DOHH2 (cell line): ENCODE data around the gene WLS.

Source experiments
- H3F3A ChIP-seq: fragments of 200-600 bp; sonication (generic), shearing (Covaris generic); 2 replicates; pipeline ENCODE4 v1.6.0; 2016; ENCODE audit warnings: antibody characterized with exemption, mild to moderate bottlenecking; ENCODE audit not compliant: control insufficient read depth, insufficient read depth
- H3K27ac ChIP-seq: fragments of 200-600 bp; sonication (generic); 2 replicates; pipeline ENCODE4 v1.5.1; 2014; ENCODE audit warnings: low read depth, mild to moderate bottlenecking, low read length, moderate library complexity
- H3K27me3 ChIP-seq: fragments of 200-600 bp; sonication (generic); 2 replicates; pipeline ENCODE4 v1.6.1; 2014; ENCODE audit warnings: mild to moderate bottlenecking, low read length, mixed read lengths; ENCODE audit not compliant: control insufficient read depth
- H3K36me3 ChIP-seq: fragments of 200-600 bp; sonication (generic); 2 replicates; pipeline ENCODE4 v1.6.1; 2014; ENCODE audit warnings: mild to moderate bottlenecking, low read length, moderate library complexity, mixed read lengths; ENCODE audit not compliant: control insufficient read depth
- H3K4me1 ChIP-seq: fragments of 200-600 bp; sonication (generic); 2 replicates; pipeline ENCODE4 v1.6.1; 2014; ENCODE audit warnings: mild to moderate bottlenecking, low read length, mixed read lengths; ENCODE audit not compliant: control insufficient read depth
- H3K4me2 ChIP-seq: fragments of 200-600 bp; sonication (generic); 2 replicates; pipeline ENCODE4 v1.6.0; 2014; ENCODE audit warnings: mild to moderate bottlenecking, low read length, moderate library complexity
- H3K4me3 ChIP-seq: fragments of 200-600 bp; sonication (generic); 2 replicates; pipeline ENCODE4 v1.5.1; 2014; ENCODE audit warnings: mild to moderate bottlenecking, low read length, mixed read lengths
- H3K79me2 ChIP-seq: fragments of 200-600 bp; sonication (generic); 2 replicates; pipeline ENCODE4 v1.6.1; 2014; ENCODE audit warnings: mild to moderate bottlenecking, low read length, mixed read lengths; ENCODE audit not compliant: control insufficient read depth
- H3K9me2 ChIP-seq: fragments of 200-600 bp; sonication (generic); replicated peaks from 2 replicates; pipeline ENCODE4 v1.6.1; 2014; ENCODE audit warnings: mild to moderate bottlenecking, low read length, mixed read lengths; ENCODE audit not compliant: control insufficient read depth
- H3K9me3 ChIP-seq: fragments of 200-600 bp; sonication (generic); 2 replicates; pipeline ENCODE4 v1.6.1; 2014; ENCODE audit warnings: antibody characterized with exemption, low read length, mixed read lengths; ENCODE audit not compliant: control insufficient read depth, insufficient read depth
- H4K20me1 ChIP-seq: fragments of 200-600 bp; sonication (generic); 2 replicates; pipeline ENCODE4 v1.6.0; 2014; ENCODE audit warnings: low read depth, mild to moderate bottlenecking, antibody characterized with exemption, low read length, moderate library complexity; ENCODE audit not compliant: control insufficient read depth, insufficient read depth
- CTCF ChIP-seq: fragments of 200-600 bp; sonication (generic); IDR thresholded peaks from one replicate; pipeline ENCODE4 v1.5.1; 2014; ENCODE audit warnings: antibody characterized with exemption, mild to moderate bottlenecking, low read depth, low read length; ENCODE audit not compliant: poor library complexity, severe bottlenecking
- EZH2phosphoT487 ChIP-seq: fragments of 200-600 bp; sonication (generic); IDR thresholded peaks from 2 replicates; pipeline ENCODE4 v1.6.1; 2017; ENCODE audit warnings: borderline replicate concordance, mild to moderate bottlenecking, antibody characterized with exemption, low read length, moderate library complexity, mixed read lengths

The WLS gene

DNA sequence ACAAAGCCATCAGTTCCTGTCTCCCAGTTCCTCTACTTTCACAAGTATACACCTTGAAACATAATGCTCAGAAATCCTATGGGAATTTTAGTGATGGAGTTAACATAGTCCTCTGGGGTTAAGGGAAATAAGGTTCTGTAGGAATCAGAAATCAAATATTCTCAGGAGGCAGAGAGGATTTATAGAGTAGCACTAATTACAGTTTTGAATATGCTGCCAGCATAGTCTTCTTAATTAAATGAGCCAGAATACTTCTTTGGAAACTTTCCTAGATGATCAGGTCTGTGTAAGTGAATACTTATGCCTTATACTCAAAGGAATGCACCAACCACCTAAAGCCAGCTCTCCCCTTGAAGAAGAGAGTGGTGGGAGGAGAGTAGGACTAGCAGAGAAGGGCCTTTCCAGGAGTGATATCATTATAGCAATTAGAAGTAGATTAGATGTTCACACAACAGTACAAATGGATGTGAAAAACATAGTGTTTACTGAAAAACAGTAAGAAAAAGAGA is 150.5 kb downstream of the WLS start:
- Histone ChIP-seq H3K9me3 (no peaks in the 10 kb centered on the region), H3K79me2 (no peaks in the 10 kb centered on the region), H3K4me1 (no peaks in the 10 kb centered on the region), H3K36me3 (no peaks in the 10 kb centered on the region), H3K27me3 (no peaks in the 10 kb centered on the region), H4K20me1 (no peaks in the 10 kb centered on the region), H3K4me2 (no peak overlapping the region), H3F3A (no peaks in the 10 kb centered on the region), H3K27ac (no peak overlapping the region), H3K4me3 (no peak overlapping the region), H3K9me2 (no peaks in the 10 kb centered on the region)
- no peak for TF ChIP-seq CTCF
- no peak for TF ChIP-seq EZH2phosphoT487

DNA sequence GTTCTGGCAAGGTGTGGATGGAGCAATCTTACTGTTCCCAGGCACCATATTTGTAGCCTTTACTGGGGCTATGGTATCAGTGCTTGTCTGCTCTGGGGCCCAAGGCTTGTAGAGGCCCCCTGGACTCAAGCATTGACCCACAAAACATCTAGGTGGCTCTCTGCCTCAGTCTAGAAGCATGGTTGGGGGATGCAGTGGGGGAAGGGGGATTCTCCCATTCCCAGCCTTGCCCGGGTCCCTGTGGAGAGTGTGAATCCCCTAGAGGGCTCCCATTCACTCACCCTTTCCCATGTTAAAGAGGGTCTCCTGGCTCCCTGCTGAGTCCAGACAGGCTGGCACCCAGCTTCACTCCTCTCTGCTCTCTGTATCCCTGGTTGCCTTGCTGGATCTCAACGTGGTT is 153.7 kb downstream of the WLS start:
- Histone ChIP-seq H3K4me3 (no peak overlapping the region), H3K4me1 (no peaks in the 10 kb centered on the region), H3K36me3 (no peaks in the 10 kb centered on the region), H3K4me2 (no peak overlapping the region), H3K27ac (no peak overlapping the region), H3K9me3 (no peaks in the 10 kb centered on the region), H4K20me1 (no peaks in the 10 kb centered on the region), H3K27me3 (no peaks in the 10 kb centered on the region), H3F3A (no peaks in the 10 kb centered on the region), H3K9me2 (no peaks in the 10 kb centered on the region), H3K79me2 (no peaks in the 10 kb centered on the region)
- TF ChIP-seq EZH2phosphoT487 (no peak), CTCF (no peak)
